Measurements from ENCODE around the gene ANKRD7.

ANKRD7 gene

GRCh38 chr7:118224521-118224920 is at the start of gene ANKRD7:
TSS of gene ANKRD7 (plus strand) at chr7:118224704. CDS start at chr7:118224831, 127 bp downstream.
- no peak for DNase-seq (ENCODE audit: low read depth)

GRCh38 chr7:118175740-118176139 is 48.8 kb upstream of the ANKRD7 start:
- no peak for DNase-seq (ENCODE audit: low read depth)

- no peak for DNase-seq (ENCODE audit: low read depth)
These were observed 45.3 kb upstream of the ANKRD7 start for GRCh38 chr7:118179191-118179590.

- no peak for DNase-seq (ENCODE audit: low read depth)
These were observed 41.7 kb upstream of the ANKRD7 start for GRCh38 chr7:118182593-118183427.

- DNase-seq (ENCODE audit: low read depth) = no peak
These were observed 41.1 kb upstream of the ANKRD7 start for GRCh38 chr7:118183428-118183785.

GRCh38 chr7:118183786-118184564 is 40.5 kb upstream of the ANKRD7 start, which contains the start of gene LSM8:
TSS of gene LSM8 (plus strand) at chr7:118184164. CDS start at chr7:118184224, 60 bp downstream.
- DNase-seq (ENCODE audit: low read depth) = peak; percentile 94

- no peak for DNase-seq (ENCODE audit: low read depth)
These were observed 40.0 kb upstream of the ANKRD7 start for GRCh38 chr7:118184565-118184940.

- DNase-seq (ENCODE audit: low read depth) = no peak
These were observed 39.2 kb upstream of the ANKRD7 start for GRCh38 chr7:118185163-118185860.

- no peak for DNase-seq (ENCODE audit: low read depth)
These were observed 38.0 kb upstream of the ANKRD7 start for GRCh38 chr7:118186501-118186900.

- no peak for DNase-seq (ENCODE audit: low read depth)
These were observed 29.9 kb upstream of the ANKRD7 start for GRCh38 chr7:118194571-118194970.

GRCh38 chr7:118195837-118196474 is 28.5 kb upstream of the ANKRD7 start:
- DNase-seq (ENCODE audit: low read depth) = peak; percentile 15

GRCh38 chr7:118202061-118202460 is 22.4 kb upstream of the ANKRD7 start:
- no peak for DNase-seq (ENCODE audit: low read depth)

- peak; percentile 51 for DNase-seq (ENCODE audit: low read depth)
These were observed 10.3 kb upstream of the ANKRD7 start for GRCh38 chr7:118214051-118214832.

- no peak for DNase-seq (ENCODE audit: low read depth)
These were observed 9.7 kb upstream of the ANKRD7 start for GRCh38 chr7:118214833-118215182.

- DNase-seq (ENCODE audit: low read depth) = no peak
These were observed 7.3 kb upstream of the ANKRD7 start for GRCh38 chr7:118217210-118217619.

GRCh38 chr7:118218413-118219156 is 5.9 kb upstream of the ANKRD7 start:
- no peak for DNase-seq (ENCODE audit: low read depth)

- no peak for DNase-seq (ENCODE audit: low read depth)
These were observed 5.4 kb upstream of the ANKRD7 start for GRCh38 chr7:118219157-118219512.

- DNase-seq (ENCODE audit: low read depth) = no peak
These were observed 3.9 kb upstream of the ANKRD7 start for GRCh38 chr7:118220583-118220982.

GRCh38 chr7:118222591-118222990 is 1.9 kb upstream of the ANKRD7 start:
- DNase-seq (ENCODE audit: low read depth) = no peak

GRCh38 chr7:118232837-118233236 is 8.3 kb downstream of the ANKRD7 start:
- DNase-seq (ENCODE audit: low read depth) = no peak

GRCh38 chr7:118233799-118234198 is 9.3 kb downstream of the ANKRD7 start:
- no peak for DNase-seq (ENCODE audit: low read depth)

Data from stimulated activated CD8-positive, alpha-beta memory T cell treated with anti-CD3 and anti-CD28 coated beads, Interleukin-7, amount 100 ng/mL, for 24 hours (primary cell).